Measurements from ENCODE around the gene SLC22A24.
"Not testable (repeated sequence)": the region's sequence is repeated elsewhere in the genome, so short reads cannot be mapped to it uniquely, and the experiment has no call there.

Gene SLC22A24, protein sequence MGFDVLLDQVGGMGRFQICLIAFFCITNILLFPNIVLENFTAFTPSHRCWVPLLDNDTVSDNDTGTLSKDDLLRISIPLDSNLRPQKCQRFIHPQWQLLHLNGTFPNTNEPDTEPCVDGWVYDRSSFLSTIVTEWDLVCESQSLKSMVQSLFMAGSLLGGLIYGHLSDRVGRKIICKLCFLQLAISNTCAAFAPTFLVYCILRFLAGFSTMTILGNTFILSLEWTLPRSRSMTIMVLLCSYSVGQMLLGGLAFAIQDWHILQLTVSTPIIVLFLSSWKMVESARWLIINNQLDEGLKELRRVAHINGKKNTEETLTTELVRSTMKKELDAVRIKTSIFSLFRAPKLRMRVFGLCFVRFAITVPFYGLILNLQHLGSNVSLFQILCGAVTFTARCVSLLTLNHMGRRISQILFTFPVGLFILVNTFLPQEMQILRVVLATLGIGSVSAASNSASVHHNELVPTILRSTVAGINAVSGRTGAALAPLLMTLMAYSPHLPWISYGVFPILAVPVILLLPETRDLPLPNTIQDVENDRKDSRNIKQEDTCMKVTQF

DNA sequence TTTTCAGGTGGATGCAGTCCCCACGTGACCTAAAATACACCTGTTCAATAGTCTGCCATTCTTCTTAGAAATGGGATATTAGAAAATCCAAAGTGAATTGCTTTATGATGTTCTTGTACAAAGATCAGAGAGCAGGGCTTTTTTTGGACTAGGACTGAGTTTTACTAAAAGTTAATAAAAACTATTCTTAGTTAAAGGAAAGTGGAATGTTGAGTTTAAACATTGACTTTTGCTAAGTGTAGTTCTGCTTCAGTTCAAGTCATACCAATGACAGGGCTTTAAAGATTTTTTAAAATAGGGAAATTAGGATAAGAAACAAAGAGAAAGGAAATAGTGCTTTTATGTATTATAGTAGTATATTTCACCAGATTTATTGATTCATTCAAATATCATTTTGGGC, at the start of gene SLC22A24:
SLC22A24 (minus strand) TSS at position 101 of the 400 bp plus-strand sequence. CDS start 442 bp downstream, outside the sequence.
- no peak for DNase-seq (ENCODE audit: low read depth)

- DNase-seq (ENCODE audit: low read depth): no peak
These were observed 36.5 kb upstream of the SLC22A24 start for GRCh38 chr11:63180536-63180935.

DNA sequence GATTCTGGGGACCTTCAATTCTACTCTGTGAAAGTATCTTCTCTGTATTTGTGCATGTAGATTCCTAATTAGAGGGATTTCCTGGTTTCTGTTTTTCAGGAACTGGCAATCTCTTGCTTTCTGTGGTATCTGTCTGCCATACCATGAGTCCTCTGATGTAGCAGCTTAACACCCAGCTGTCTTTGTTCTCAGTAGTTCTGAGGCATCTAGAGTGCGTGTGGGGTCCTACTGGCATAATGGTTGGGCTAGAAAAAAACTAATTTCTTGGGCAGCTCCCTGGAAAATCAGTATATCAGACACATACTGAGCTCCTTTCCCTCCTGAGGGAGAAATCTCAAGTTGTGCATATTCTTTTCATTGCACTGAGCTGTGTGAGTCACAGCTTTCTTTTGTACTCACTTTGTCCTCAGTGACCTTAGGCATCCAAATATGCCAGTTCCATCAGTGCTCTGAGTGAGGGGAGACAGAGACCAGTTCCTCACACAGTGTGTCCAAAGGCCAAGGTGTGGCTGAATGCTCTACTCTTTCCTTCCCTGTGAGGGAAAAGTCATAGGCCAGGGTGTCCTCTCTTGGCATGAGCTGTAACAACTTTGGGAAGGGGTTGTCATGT, 35.5 kb upstream of the SLC22A24 start:
- no peak for DNase-seq (ENCODE audit: low read depth)

- no peak for DNase-seq (ENCODE audit: low read depth)
These were observed 33.9 kb upstream of the SLC22A24 start for GRCh38 chr11:63177872-63178271.

DNA sequence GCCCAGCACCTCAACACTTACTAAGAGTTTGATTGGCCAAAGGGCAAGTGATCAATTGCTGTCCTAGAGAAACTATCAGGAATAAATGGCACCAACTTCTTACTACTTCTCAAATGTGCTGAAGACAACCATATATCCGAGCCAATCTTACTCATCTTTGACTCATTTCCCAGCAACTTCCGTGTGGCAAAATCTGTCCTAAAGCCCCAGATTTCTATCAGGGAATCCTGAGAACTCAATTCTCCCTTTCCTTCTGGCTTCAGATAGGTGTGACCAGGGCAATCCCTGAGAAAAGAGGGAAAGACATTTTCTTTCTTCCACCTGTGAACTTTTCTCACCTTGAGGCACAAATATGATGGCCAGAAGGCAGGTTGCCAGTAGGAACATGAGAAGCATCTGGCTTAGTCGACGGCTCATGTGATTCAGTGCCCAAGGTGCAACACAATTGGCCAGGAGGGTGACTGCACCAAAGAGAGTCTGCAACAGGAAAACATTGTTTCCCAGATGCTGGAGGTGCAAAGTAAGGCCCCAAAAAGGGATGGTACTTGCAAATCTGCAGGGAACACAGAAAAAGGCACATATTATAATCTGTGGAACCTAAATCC, 21.8 kb upstream of the SLC22A24 start:
- DNase-seq (ENCODE audit: low read depth): no peak

- DNase-seq (ENCODE audit: low read depth): no peak
These were observed 11.8 kb upstream of the SLC22A24 start for GRCh38 chr11:63155794-63156193.

- no peak for DNase-seq (ENCODE audit: low read depth)
These were observed 2.6 kb upstream of the SLC22A24 start for GRCh38 chr11:63146581-63146980.

- DNase-seq (ENCODE audit: low read depth): no peak
These were observed 1.6 kb downstream of the SLC22A24 start for GRCh38 chr11:63142459-63142858.

DNA sequence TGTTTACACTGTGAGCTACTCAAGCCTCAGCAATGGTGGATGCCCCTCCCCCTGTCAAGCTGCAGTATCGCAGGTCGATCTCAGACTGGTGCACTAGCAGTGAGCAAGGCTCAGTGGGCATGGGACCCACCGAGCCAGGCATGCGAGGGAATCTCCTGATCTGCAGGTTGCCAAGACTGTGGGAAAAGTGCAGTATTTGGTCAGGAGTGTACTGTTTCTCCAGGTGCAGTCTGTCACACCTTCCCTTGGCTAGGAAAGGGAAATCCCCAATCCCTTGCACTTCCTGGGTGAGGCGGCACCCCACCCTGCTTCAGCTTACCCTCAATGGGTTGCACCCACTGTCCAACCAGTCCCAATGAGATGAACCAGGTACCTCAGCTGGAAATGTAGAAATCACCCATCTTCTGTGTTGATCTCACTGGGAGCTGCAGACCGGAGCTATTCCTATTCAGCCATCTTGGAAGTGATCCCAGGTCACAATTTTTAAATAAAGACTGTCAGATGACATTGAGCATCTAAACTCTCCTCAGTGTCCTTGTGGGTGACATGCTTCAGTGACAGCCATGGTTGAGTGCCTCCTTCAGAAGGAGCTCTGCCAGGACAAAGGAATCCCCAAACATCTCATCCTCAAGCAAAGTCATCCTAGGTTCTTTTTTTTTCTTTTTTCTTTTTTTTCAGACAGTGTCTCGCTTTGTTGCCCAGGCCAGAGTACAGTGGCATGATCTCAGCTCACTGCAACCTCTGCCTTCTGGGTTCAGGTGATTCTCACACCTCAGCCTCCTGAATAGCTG, 10.8 kb downstream of the SLC22A24 start:
- no peak for DNase-seq (ENCODE audit: low read depth)

- DNase-seq (ENCODE audit: low read depth): no peak
These were observed 44.5 kb downstream of the SLC22A24 start for GRCh38 chr11:63099555-63099954.

- DNase-seq (ENCODE audit: low read depth): no peak
These were observed 63.3 kb downstream of the SLC22A24 start for GRCh38 chr11:63080682-63081081.

DNA sequence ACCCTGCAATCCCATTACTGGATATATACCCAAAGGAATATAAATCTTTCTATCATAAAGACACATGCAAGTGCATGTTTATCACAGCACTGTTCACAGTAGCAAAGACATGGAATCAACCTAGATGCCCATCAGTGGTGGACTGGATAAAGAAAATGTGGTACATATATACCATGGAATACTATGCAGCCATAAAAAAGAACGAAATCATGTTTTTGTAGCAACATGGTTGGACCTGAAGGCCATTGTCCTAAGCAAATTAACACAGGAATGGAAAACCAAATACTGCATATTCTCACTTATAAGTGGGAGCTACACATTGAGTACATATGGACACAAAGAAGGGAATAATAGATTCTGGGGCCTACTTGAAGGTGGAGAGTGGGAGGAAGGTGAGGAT, 97.8 kb downstream of the SLC22A24 start:
- DNase-seq (ENCODE audit: low read depth): not testable (repeated sequence)

DNA sequence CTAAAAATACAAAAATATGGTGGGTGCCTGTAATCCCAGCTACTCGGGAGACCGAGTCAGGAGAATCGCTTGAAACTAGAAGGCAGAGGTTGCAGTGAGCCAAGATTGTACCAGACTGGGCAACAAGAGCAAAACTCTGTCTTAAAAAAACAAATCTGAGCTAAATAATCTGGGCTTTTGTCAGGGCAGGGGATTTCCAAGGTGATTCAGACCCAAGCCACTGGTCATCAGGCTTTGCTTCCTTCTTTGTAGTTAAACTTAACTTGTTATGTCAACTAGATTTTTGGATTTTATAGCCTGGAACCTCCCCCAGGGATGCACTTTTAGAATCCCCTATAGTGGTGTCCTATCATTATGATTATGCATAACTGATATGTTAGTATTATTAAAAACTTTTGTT, 101.4 kb downstream of the SLC22A24 start:
- DNase-seq (ENCODE audit: low read depth): no peak

DNA sequence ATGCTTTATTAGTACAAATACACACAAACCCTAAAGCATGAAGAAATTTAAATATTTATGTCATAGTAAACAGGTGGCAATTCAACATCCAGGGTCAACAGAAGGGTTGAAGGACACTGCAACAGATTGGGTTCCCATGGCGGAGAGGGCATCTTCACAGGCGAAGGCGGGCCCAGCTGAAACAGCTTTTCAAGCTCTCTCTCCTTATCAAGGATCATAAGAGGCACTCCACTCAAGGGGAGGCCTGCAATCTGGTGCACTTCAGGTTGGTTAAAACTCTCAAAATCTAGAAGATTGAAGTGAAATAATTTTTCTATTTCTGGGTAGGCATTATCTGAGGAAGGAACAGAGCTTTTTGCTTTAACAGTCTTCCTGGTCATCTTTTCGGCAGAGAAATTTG, 111.6 kb downstream of the SLC22A24 start:
- no peak for DNase-seq (ENCODE audit: low read depth)

Data from non-pigmented ciliary epithelial cell (primary cell).